Endothelial cell of umbilical vein (primary cell): ENCODE measurements around the gene RPL11.
"Not testable (repeated sequence)": the region's sequence is repeated elsewhere in the genome, so short reads cannot be mapped to it uniquely, and the experiment has no call there.

Experiments used
- EZH2 ChIP-seq: IDR thresholded peaks from 2 replicates; pipeline ENCODE4 v1.6.1; 2012; ENCODE audit warnings: borderline replicate concordance, low read depth, mild to moderate bottlenecking, moderate library complexity, low read length, inconsistent platforms; ENCODE audit not compliant: severe bottlenecking
- POLR2AphosphoS5 ChIP-seq: IDR thresholded peaks from 2 replicates; pipeline ENCODE4 v1.6.1; 2012; ENCODE audit warnings: low read depth, mild to moderate bottlenecking, control low read depth, low read length, moderate library complexity; ENCODE audit not compliant: insufficient read depth
- TF ChIP-seq, protein P1 (sequence below), 2 donors: IDR thresholded peaks; 1 replicate in 1 of 2; 2 replicates in 1 of 2; pipeline ENCODE4 v1.5.1; 2011; ENCODE audit warnings: low read length in 2 of 2, mild to moderate bottlenecking in 2 of 2, moderate library complexity in 2 of 2, control low read depth in 1 of 2, inconsistent platforms in 1 of 2, low read depth in 1 of 2; ENCODE audit not compliant: insufficient read depth in 1 of 2; ENCODE audit errors: extremely low read depth in 1 of 2
- TF ChIP-seq, protein P2 (sequence below): IDR thresholded peaks from 2 replicates; pipeline ENCODE4 v1.6.1; 2011; ENCODE audit not compliant: insufficient read depth, insufficient read length

DNA sequence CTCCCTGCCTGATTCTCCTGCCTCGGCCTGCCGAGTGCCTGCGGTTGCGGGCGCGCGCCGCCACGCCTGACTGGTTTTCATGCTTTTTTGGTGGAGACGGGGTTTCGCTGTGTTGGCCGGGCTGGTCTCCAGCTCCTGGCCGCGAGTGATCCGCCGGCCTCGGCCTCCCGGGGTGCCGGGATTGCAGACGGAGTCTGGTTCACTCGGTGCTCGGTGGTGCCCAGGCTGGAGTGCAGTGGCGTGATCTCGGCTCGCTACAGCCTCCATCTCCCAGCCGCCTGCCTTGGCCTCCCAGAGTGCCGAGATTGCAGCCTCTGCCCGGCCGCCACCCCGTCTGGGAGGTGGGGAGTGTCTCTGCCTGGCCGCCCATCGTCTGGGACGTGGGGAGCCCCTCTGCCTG is 3.3 kb upstream of the RPL11 start:
- TF ChIP-seq, protein P1, sequence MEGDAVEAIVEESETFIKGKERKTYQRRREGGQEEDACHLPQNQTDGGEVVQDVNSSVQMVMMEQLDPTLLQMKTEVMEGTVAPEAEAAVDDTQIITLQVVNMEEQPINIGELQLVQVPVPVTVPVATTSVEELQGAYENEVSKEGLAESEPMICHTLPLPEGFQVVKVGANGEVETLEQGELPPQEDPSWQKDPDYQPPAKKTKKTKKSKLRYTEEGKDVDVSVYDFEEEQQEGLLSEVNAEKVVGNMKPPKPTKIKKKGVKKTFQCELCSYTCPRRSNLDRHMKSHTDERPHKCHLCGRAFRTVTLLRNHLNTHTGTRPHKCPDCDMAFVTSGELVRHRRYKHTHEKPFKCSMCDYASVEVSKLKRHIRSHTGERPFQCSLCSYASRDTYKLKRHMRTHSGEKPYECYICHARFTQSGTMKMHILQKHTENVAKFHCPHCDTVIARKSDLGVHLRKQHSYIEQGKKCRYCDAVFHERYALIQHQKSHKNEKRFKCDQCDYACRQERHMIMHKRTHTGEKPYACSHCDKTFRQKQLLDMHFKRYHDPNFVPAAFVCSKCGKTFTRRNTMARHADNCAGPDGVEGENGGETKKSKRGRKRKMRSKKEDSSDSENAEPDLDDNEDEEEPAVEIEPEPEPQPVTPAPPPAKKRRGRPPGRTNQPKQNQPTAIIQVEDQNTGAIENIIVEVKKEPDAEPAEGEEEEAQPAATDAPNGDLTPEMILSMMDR (IDR thresholded peaks at IDR 0.05; ENCODE audit: extremely low read depth in 1 of 2, insufficient read depth in 1 of 2, low read depth in 1 of 2, low read length in 2 of 2), result not testable (repeated sequence)
- not testable (repeated sequence) for TF ChIP-seq POLR2AphosphoS5, EZH2
- TF ChIP-seq, protein P2, sequence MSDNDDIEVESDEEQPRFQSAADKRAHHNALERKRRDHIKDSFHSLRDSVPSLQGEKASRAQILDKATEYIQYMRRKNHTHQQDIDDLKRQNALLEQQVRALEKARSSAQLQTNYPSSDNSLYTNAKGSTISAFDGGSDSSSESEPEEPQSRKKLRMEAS, result not testable (repeated sequence)
